HG03280 (cell line): ENCODE data around the gene ARAF.
"Not testable (repeated sequence)": the region's sequence is repeated elsewhere in the genome, so short reads cannot be mapped to it uniquely, and the experiment has no call there.

ENCODE experiments used
- ATAC-seq: cut with Tn5 transposase; IDR thresholded peaks from one replicate; pipeline ENCODE4 v1.9.1; 2021; ENCODE audit warnings: mild to moderate bottlenecking, moderate library complexity; ENCODE audit not compliant: unreplicated experiment

Gene ARAF

GRCh38 chrX:47584714-47585113, 23.7 kb downstream of the ARAF start:
- ATAC-seq, result no peak

DNA sequence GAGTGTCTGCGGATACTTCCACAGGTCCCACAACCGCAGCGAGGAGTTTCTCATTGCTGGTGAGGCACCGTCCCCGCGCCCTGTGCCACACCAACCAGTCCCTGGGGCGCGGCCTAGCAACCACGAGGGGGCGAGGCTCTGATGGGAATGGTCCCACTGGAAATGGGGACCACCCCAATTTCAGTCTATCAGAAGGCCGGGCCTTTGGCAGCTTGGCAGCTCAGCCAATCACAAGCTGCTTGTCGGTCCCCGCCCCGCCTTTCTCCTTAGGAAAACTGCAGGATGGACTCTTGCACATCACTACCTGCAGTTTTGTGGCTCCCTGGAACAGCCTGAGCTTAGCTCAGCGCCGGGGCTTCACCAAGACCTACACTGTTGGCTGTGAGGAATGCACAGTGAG, 24.3 kb downstream of the ARAF start:
- no peak for ATAC-seq

GRCh38 chrX:47586043-47586787, 25.2 kb downstream of the ARAF start:
- ATAC-seq, result no peak

DNA sequence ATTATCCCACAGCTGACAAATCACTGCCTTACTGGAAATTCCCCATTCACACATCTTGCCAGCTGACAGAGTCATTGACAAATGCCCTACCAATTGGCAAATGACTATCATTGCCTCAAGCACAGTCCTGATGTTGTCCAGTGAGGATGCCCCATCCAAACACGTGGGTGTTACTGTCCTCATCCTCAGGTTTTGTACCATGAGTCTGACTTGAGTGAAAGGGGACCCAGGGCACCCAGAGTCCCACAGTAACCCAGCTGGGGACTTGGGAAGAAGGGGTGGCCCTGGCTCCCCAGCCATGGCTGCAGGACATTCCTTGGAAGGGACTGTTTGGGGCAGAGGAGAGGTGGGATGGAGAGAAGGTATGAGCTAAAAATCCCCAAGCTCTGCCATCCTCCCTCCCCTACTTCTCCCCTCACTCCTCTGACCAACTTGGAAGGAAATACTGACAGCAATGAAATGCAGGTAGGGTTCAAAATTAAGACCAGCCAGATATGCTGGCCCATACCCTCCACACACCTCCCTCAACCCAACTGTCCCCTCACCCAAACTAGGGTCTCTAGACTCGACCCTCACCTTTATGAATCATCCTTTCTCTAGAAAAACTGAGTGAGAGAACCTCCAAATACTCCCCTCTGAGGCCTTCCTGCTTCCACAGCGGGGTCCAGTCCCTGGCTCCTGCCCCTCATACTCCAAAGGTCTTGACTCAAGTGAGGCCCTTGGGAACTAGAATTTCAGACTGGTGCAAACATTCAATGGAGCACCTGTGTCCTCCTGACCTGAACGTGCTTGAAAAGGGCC, 26.3 kb downstream of the ARAF start:
- ATAC-seq, result no peak

GRCh38 chrX:47587906-47588735, 27.1 kb downstream of the ARAF start:
- no peak for ATAC-seq

- no peak for ATAC-seq
Measured at GRCh38 chrX:47590984-47591383, 30.0 kb downstream of the ARAF start.

DNA sequence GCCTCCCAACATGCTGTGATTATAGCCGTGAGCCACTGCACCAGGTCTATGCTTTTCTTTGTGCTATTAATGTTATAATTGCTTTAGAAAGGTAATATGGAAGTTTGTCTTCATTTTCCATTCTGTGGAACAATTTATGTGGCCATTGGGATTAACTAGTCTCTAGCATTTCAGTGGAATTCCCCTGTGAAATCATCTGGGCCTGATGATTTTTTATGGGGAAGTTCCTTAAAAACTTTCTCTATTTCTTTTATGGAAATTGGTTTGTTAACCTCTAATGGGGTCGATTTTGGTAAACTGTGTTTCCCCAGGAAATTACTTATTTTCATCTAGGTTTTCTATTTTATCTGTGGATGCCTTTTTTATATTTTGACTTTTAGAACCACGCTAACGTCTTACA, 32.5 kb downstream of the ARAF start:
- ATAC-seq, result no peak

DNA sequence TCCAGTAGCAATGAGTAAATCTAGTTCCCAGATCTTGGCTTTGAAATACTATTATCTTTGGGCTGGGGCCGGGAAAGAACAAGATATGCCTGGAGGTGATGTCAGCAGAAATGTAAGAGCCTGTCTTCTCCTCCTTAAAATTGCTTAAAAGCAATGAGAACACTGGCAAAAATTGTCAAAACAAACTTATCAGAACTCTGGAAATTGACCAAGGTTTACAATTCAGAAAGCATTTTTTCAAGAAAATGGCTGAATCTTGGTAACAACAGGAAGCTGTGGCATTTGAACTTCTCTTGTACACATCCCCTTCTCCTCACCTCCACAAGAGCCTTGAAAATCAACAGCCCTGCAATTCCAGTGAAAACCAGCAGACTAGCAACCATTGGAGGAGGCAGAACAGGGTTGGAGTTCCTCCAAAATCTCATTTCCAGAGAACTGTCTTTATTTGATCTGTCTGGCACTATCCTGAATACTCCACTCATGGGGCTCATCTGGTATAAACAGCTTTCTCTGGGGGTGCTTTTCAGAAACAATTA, 34.8 kb downstream of the ARAF start:
- ATAC-seq, result no peak

GRCh38 chrX:47596256-47596655, 35.3 kb downstream of the ARAF start:
- no peak for ATAC-seq

GRCh38 chrX:47597222-47597621, 36.2 kb downstream of the ARAF start:
- no peak for ATAC-seq

GRCh38 chrX:47603125-47603524, 42.1 kb downstream of the ARAF start:
- ATAC-seq, result not testable (repeated sequence)

- ATAC-seq, result no peak
Measured at GRCh38 chrX:47605024-47605423, 44.0 kb downstream of the ARAF start.

DNA sequence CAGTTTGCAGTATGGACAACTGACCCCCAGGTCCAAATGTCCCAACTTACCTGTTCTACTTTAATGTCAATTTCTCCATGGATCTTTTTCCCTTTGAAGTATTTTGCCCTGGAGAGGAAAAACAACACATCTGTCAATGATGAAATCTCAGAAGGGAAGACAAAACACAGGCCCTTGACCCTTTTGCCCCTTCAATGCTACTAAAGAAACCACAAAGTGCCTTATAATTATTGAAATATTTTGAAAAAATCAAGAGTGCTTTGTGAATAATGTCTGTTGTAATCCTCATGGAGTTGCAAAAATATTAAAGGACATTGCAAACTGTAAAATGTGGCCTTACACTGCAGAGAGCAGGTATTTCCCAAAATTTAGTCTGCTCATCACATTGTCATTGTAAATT, 46.1 kb downstream of the ARAF start:
- no peak for ATAC-seq

DNA sequence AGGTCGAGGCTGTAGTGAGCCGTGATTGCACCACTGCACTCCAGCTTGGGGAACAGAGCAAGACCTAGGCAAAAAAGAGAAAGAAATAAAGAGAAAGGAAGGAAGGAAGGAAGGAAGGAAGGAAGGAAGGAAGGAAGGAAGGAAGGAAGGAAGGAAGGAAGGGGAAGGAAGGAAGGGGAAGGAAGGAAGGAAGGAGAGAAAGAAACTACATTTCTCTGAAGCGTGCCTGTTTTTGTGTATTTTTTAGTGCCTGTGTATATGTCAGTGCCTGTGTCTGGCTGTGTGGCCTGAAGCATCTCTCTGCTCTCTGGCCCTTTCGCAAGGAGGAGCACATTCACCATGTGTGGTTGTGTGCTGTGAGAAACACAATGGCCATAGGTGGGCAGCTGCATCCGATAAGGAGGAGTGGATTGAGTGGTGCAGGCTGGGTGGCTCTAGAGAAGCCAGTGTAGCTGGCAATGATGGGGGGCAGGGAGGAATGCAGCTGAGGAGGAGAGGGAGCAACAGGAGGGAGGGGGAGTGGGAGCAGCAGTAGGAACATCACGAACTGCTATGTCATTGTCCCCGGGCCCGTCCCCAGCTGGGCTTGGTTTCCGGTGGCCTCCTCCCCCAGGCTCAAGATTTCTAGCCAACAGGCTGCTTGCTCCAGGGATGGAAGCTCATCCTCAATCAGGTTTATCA, 47.3 kb downstream of the ARAF start:
- ATAC-seq, result no peak

DNA sequence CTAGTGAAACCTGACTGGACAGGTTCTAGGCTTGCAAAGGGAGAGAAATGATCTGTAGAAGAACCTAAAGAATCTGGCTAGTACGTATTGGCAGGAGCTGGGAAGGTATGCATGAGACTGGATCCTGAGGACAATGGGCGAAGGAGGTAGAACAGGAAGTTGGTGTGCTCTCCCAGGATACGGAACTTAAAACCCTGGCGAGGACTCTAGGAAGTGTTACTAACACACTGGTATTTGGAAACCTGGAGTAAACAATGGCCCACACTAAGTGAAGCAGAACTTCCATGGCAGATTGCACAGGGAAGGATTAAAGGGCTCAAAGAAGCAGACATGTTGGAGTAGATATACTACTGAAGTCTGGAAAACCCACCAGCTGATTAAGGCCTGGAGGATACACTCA, 49.5 kb downstream of the ARAF start:
- no peak for ATAC-seq

DNA sequence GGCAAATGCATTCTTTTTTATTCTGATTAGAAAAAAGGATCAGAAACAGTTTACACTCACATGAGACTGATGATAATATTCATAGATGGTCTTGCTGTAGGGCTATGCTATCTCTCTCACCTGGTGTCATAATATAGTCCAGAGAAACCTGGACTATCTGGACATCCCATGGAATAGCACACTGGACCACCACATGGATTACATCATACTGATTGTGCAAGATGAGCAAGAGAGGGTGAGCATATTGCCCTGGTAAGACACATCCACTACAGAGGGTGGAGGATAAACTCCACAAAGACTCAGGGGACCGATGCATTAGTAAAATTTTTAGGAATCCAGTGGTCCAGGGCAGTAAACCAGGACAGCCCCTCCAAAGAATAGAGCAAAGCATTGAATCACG, 50.5 kb downstream of the ARAF start:
- ATAC-seq, result no peak

DNA sequence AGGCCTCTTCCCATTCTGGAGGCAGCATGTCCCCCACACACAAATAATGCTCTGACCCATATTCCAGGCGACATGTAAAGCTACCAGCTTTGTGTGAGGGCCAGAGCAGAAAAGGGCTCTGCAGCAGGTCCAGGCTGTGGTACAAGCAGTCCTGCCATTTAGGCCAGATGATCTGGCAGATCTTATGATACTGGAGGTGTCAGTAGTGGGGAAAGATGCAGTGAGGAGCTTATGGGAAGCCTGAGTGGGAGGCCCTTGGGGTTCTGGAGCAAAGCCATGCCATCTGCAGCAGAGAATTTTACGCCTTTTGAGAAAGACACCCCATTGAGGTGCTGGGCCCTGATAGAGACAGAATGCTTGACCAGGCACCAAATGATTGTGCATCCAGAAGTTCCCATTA, 50.9 kb downstream of the ARAF start:
- ATAC-seq, result no peak

DNA sequence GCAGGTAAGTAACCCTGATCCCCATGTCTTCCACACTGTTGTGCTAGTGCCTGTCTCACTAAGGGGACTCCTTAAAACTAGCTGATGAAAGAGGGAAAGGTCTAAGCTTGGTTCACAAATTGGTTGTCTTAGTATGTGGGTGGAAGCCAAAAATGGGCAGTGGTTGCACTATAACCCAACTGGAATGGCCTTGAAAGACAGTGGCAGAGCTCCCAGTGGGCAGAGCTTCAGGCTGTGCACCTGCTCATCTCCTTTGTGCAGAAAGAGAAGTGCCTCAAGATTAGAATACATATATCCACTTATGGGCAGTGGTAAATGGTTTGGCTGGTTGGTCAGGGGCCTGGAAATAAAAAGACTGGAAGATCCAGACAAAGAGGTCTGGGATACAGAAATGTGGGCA, 51.4 kb downstream of the ARAF start:
- ATAC-seq, result no peak

GRCh38 chrX:47613082-47613481, 52.1 kb downstream of the ARAF start:
- ATAC-seq, result no peak

- no peak for ATAC-seq
Measured at GRCh38 chrX:47614618-47615017, 53.6 kb downstream of the ARAF start.
